Measurements from ENCODE around the gene GCAT. TPM values are rescaled to one million over a fixed set of nuclear protein-coding genes. Genes with fewer than 3 reads are reported as not detected.

The GCAT gene
- total and polyA plus RNA-seq, 2 of the 13 experiments (the other 11 are each of a cell fraction or from before 2014, with no cell fraction given): 28.0 to 50.3 TPM

DNA sequence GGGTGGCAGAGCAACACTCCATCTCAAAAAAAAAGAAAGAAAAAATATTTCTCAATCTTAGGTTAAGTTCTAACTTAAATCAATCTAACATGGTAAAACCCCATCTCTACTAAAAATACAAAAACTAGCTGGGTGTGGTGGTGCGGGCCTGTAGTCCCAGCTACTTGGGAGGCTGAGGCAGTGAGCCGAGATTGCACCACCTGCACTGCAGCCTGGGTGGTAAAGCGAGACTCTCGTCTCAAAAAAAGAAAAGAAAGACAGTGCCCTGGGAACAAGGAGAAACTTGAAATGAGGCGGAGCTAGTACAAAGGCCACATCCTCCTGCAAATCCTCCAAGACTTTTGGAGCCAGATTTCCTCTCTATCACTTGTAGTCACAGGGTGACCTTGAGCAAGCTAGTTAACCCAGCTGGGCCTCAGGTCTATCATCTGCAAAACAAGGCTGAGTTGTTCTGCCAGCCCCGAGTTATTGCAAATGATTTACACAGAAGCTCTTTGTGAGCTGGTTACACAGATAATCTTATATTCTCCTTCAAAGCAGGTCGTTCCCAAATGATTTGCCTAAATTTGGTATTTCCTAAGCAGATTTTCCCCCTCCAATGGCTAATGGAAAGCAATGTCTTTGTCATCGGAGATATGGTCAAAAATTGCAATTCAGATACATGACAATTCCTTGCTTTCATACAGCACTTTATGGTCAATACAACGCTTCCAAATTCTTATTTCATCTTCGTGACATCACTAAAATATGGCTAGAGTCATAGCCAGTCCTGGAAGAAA lies 34.5 kb downstream of the GCAT start (continued):
- TF ChIP-seq, protein P1, sequence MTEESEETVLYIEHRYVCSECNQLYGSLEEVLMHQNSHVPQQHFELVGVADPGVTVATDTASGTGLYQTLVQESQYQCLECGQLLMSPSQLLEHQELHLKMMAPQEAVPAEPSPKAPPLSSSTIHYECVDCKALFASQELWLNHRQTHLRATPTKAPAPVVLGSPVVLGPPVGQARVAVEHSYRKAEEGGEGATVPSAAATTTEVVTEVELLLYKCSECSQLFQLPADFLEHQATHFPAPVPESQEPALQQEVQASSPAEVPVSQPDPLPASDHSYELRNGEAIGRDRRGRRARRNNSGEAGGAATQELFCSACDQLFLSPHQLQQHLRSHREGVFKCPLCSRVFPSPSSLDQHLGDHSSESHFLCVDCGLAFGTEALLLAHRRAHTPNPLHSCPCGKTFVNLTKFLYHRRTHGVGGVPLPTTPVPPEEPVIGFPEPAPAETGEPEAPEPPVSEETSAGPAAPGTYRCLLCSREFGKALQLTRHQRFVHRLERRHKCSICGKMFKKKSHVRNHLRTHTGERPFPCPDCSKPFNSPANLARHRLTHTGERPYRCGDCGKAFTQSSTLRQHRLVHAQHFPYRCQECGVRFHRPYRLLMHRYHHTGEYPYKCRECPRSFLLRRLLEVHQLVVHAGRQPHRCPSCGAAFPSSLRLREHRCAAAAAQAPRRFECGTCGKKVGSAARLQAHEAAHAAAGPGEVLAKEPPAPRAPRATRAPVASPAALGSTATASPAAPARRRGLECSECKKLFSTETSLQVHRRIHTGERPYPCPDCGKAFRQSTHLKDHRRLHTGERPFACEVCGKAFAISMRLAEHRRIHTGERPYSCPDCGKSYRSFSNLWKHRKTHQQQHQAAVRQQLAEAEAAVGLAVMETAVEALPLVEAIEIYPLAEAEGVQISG (CRISPR knock-in tag; IDR thresholded peaks at IDR 0.05): no peak
- no peak for TF ChIP-seq PAF1 (CRISPR knock-in tag; IDR thresholded peaks at IDR 0.05)
- TF ChIP-seq, protein P2, sequence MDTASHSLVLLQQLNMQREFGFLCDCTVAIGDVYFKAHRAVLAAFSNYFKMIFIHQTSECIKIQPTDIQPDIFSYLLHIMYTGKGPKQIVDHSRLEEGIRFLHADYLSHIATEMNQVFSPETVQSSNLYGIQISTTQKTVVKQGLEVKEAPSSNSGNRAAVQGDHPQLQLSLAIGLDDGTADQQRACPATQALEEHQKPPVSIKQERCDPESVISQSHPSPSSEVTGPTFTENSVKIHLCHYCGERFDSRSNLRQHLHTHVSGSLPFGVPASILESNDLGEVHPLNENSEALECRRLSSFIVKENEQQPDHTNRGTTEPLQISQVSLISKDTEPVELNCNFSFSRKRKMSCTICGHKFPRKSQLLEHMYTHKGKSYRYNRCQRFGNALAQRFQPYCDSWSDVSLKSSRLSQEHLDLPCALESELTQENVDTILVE (CRISPR knock-in tag; IDR thresholded peaks at IDR 0.05): peak; percentile 64; the same call in 1 of the 2 replicates
- TF ChIP-seq SSRP1 (CRISPR knock-in tag; IDR thresholded peaks at IDR 0.05): peak; percentile 83; the same call in 1 of the 2 replicates
- no peak for TF ChIP-seq SALL2 (CRISPR knock-in tag; IDR thresholded peaks at IDR 0.05)
- TF ChIP-seq ZNF878 (CRISPR knock-in tag; IDR thresholded peaks at IDR 0.05): no peak
- no peak for TF ChIP-seq ZNF136 (CRISPR knock-in tag; IDR thresholded peaks at IDR 0.05; ENCODE audit: low read depth)
- no peak for TF ChIP-seq ZNF225 (CRISPR knock-in tag; IDR thresholded peaks at IDR 0.05)
- no peak for TF ChIP-seq KDM6A (CRISPR knock-in tag; IDR thresholded peaks at IDR 0.05; ENCODE audit: low read depth)
- no peak for TF ChIP-seq HDAC1 (CRISPR knock-in tag; IDR thresholded peaks at IDR 0.05)
- TF ChIP-seq ZNF496 (CRISPR knock-in tag; IDR thresholded peaks at IDR 0.05; ENCODE audit: insufficient replicate concordance): no peak
- TF ChIP-seq, protein P3, sequence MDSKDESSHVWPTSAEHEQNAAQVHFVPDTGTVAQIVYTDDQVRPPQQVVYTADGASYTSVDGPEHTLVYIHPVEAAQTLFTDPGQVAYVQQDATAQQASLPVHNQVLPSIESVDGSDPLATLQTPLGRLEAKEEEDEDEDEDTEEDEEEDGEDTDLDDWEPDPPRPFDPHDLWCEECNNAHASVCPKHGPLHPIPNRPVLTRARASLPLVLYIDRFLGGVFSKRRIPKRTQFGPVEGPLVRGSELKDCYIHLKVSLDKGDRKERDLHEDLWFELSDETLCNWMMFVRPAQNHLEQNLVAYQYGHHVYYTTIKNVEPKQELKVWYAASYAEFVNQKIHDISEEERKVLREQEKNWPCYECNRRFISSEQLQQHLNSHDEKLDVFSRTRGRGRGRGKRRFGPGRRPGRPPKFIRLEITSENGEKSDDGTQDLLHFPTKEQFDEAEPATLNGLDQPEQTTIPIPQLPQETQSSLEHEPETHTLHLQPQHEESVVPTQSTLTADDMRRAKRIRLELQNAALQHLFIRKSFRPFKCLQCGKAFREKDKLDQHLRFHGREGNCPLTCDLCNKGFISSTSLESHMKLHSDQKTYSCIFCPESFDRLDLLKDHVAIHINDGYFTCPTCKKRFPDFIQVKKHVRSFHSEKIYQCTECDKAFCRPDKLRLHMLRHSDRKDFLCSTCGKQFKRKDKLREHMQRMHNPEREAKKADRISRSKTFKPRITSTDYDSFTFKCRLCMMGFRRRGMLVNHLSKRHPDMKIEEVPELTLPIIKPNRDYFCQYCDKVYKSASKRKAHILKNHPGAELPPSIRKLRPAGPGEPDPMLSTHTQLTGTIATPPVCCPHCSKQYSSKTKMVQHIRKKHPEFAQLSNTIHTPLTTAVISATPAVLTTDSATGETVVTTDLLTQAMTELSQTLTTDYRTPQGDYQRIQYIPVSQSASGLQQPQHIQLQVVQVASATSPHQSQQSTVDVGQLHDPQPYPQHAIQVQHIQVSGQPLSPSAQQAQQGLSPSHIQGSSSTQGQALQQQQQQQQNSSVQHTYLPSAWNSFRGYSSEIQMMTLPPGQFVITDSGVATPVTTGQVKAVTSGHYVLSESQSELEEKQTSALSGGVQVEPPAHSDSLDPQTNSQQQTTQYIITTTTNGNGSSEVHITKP (CRISPR knock-in tag; IDR thresholded peaks at IDR 0.05; ENCODE audit: low read depth): no peak
- no peak for TF ChIP-seq YEATS4 (CRISPR knock-in tag; IDR thresholded peaks at IDR 0.05; ENCODE audit: borderline replicate concordance)
- TF ChIP-seq NFKBIZ (CRISPR knock-in tag; IDR thresholded peaks at IDR 0.05): no peak
- TF ChIP-seq MIXL1 (CRISPR knock-in tag; IDR thresholded peaks at IDR 0.05): peak; percentile 44; the same call in 1 of the 2 replicates
- TF ChIP-seq ZNF556 (CRISPR knock-in tag; IDR thresholded peaks at IDR 0.05; ENCODE audit: borderline replicate concordance): no peak
- no peak for TF ChIP-seq JUND (CRISPR knock-in tag; IDR thresholded peaks at IDR 0.05)
- TF ChIP-seq SNAI1 (CRISPR knock-in tag; IDR thresholded peaks at IDR 0.05; ENCODE audit: borderline replicate concordance): no peak
- TF ChIP-seq ZSCAN30 (CRISPR knock-in tag; IDR thresholded peaks at IDR 0.05): no peak
- 0 out of 2 replicates have a peak, but pooled peaks have one; percentile 35 for TF ChIP-seq ZSCAN29 (CRISPR knock-in tag; conservative IDR thresholded peaks at IDR 0.05)
- no peak for TF ChIP-seq RXRA (CRISPR knock-in tag; IDR thresholded peaks at IDR 0.05)
- no peak for TF ChIP-seq ZNF768 (CRISPR knock-in tag; IDR thresholded peaks at IDR 0.05)
- TF ChIP-seq ZNF670 (CRISPR knock-in tag; IDR thresholded peaks at IDR 0.05; ENCODE audit: borderline replicate concordance): no peak
- no peak for TF ChIP-seq IRF2 (CRISPR knock-in tag; IDR thresholded peaks at IDR 0.05)
